Large intestine (tissue), 3 donors: ENCODE measurements around the gene PLEKHB2. TPM values are rescaled to one million over a fixed set of nuclear protein-coding genes. Genes with fewer than 3 reads are reported as not detected.
"Not testable (repeated sequence)": the region's sequence is repeated elsewhere in the genome, so short reads cannot be mapped to it uniquely, and the experiment has no call there.

Experiments
- DNase-seq, 2 donors: peaks; one replicate each; pipeline versions ENCODE4 v3.0.0 to v3.0.0-alpha.2; 2013
- H3K27ac ChIP-seq: one replicate; pipeline ENCODE4 v1.5.1; 2013; ENCODE audit warnings: low read length
- H3K27me3 ChIP-seq: 2 replicates; pipeline ENCODE4 v1.6.1; 2013; ENCODE audit warnings: low read length; ENCODE audit not compliant: control insufficient read depth, insufficient read depth
- H3K36me3 ChIP-seq: 2 replicates; pipeline ENCODE4 v1.6.1; 2013; ENCODE audit warnings: low read length; ENCODE audit not compliant: control insufficient read depth, insufficient read depth
- H3K4me1 ChIP-seq: one replicate; pipeline ENCODE4 v1.6.1; 2013; ENCODE audit warnings: low read length; ENCODE audit not compliant: control insufficient read depth, insufficient read depth
- H3K4me3 ChIP-seq: one replicate; pipeline ENCODE4 v1.5.1; 2013; ENCODE audit warnings: low read length
- H3K9me3 ChIP-seq: one replicate; pipeline ENCODE4 v1.6.1; 2013; ENCODE audit warnings: mild to moderate bottlenecking, low read depth, low read length, moderate library complexity; ENCODE audit not compliant: control insufficient read depth
- WGBS: methylation state at CpG from one replicate; pipeline ENCODE4 v1.1.5; 2013; ENCODE audit warnings: low lambda C conversion rate; ENCODE audit not compliant: insufficient coverage; 5-methylcytosine and 5-hydroxymethylcytosine counted together
- polyA plus RNA-seq: library from polyadenylated mRNA; unstranded; fragments of 120-200 nt; gene quantifications from one replicate; pipeline ENCODE4 v1.2.1, GENCODE V29; 2013

The PLEKHB2 gene
- polyA plus RNA-seq, 1 donor = 104 TPM

DNA sequence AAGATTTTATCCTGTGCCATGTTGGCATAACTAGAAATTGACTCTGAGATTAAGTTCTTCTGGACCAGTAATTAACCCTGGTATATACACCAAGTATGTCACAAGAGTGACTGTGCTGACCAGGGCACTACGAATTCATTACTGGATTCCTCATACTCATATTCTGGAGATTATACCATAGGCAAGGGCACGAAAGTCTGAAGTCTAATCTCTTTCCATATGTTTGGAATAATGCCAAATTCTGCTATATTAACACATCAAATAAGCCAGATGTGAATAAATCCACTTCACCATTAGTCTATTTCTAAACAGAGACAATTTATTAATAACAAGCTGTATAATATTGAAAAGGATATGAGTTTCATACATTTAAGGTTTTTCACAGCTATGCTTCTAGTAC lies 91.0 kb downstream of the PLEKHB2 start:
- DNase-seq, H3K4me3 ChIP-seq, H3K4me1 ChIP-seq, H3K36me3 ChIP-seq, H3K9me3 ChIP-seq, H3K27me3 ChIP-seq, H3K27ac ChIP-seq: not testable (repeated sequence)
- no CpG with 5 or more reads among the region's 2 CpGs for WGBS

Other genes with a start within 250 kb of the PLEKHB2 start
- 71.6 TPM for gene FAM168B, start 11.9 kb upstream of the PLEKHB2 start, polyA plus RNA-seq
- gene POTEE, start 104.2 kb downstream of the PLEKHB2 start, polyA plus RNA-seq = 0.03 TPM